ENCODE results near the gene TP53RK.

DNA sequence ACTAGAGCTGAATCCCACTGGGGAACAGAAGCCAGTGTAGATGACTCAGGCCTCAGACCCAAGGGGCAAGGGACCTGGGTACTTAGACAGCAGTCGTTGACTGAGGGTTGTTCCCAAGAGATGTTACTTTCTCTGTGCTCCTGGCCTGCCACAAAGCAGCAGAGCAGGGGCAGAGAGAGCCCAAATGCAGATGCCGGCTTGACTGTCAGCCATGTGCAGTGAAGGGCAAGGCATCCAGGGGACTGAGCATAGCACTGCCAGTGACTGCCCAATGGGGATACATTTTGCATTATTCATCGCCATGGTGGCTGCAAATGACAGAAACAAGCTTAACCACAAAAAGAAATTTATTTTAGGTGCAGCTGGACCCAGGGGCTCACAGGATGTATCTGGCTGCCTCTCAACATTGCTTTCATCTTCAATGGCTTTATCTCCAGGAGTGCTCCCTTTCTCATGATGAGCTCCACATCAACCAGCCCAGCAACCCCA lies 7.6 kb upstream of the TP53RK start:
- TF ChIP-seq, protein P1, sequence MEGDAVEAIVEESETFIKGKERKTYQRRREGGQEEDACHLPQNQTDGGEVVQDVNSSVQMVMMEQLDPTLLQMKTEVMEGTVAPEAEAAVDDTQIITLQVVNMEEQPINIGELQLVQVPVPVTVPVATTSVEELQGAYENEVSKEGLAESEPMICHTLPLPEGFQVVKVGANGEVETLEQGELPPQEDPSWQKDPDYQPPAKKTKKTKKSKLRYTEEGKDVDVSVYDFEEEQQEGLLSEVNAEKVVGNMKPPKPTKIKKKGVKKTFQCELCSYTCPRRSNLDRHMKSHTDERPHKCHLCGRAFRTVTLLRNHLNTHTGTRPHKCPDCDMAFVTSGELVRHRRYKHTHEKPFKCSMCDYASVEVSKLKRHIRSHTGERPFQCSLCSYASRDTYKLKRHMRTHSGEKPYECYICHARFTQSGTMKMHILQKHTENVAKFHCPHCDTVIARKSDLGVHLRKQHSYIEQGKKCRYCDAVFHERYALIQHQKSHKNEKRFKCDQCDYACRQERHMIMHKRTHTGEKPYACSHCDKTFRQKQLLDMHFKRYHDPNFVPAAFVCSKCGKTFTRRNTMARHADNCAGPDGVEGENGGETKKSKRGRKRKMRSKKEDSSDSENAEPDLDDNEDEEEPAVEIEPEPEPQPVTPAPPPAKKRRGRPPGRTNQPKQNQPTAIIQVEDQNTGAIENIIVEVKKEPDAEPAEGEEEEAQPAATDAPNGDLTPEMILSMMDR (IDR thresholded peaks at IDR 0.05; ENCODE audit: poor library complexity, severe bottlenecking): no peak
- TF ChIP-seq EZH2 (IDR thresholded peaks at IDR 0.05; ENCODE audit: borderline replicate concordance, insufficient read depth, low read length, poor library complexity, severe bottlenecking): no peak
- TF ChIP-seq, protein P2, sequence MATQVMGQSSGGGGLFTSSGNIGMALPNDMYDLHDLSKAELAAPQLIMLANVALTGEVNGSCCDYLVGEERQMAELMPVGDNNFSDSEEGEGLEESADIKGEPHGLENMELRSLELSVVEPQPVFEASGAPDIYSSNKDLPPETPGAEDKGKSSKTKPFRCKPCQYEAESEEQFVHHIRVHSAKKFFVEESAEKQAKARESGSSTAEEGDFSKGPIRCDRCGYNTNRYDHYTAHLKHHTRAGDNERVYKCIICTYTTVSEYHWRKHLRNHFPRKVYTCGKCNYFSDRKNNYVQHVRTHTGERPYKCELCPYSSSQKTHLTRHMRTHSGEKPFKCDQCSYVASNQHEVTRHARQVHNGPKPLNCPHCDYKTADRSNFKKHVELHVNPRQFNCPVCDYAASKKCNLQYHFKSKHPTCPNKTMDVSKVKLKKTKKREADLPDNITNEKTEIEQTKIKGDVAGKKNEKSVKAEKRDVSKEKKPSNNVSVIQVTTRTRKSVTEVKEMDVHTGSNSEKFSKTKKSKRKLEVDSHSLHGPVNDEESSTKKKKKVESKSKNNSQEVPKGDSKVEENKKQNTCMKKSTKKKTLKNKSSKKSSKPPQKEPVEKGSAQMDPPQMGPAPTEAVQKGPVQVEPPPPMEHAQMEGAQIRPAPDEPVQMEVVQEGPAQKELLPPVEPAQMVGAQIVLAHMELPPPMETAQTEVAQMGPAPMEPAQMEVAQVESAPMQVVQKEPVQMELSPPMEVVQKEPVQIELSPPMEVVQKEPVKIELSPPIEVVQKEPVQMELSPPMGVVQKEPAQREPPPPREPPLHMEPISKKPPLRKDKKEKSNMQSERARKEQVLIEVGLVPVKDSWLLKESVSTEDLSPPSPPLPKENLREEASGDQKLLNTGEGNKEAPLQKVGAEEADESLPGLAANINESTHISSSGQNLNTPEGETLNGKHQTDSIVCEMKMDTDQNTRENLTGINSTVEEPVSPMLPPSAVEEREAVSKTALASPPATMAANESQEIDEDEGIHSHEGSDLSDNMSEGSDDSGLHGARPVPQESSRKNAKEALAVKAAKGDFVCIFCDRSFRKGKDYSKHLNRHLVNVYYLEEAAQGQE (IDR thresholded peaks at IDR 0.05; ENCODE audit: borderline replicate concordance): no peak
- TF ChIP-seq POLR2AphosphoS5 (IDR thresholded peaks at IDR 0.05): no peak
